ENCODE data around the gene TAPBP. TPM values are rescaled to one million over a fixed set of nuclear protein-coding genes. Genes with fewer than 3 reads are reported as not detected.

TAPBP gene
- total and polyA plus RNA-seq, 9 of the 15 experiments (the other 6 are each of a cell fraction or from before 2014, with no cell fraction given) = 5.6 to 74.0 (median 22.3) TPM

- H3K4me1 ChIP-seq (replicated peaks in 1 of 2; ENCODE audit: control insufficient read depth in 2 of 2, insufficient read depth in 2 of 2, low read length in 2 of 2) = peaks cover 56 to 68% of the 10 kb centered on the region in 2 experiments
- WGBS (ENCODE audit: insufficient coverage, low coverage, missing lambda C conversion rate) = 76% methylated on average over 3 of the region's 3 CpGs
- H2AFZ ChIP-seq (ENCODE audit: low read depth, low read length) = no peak overlapping the region
- H3K4me3 ChIP-seq = peak overlapping the region; percentile 3; the same call in 1 of the 2 replicates
- H3K9ac ChIP-seq (ENCODE audit: insufficient read depth in 1 of 2, low read depth in 2 of 2, low read length in 2 of 2) = peak overlapping the region; percentile 30 to 55; a peak in 2 of 4 replicates
- no TSS peak for BruUV-seq (replicated peaks)
- intact Hi-C loops (cut with micrococcal nuclease) (no loop called here), in situ Hi-C loops (cut with MboI) (no loop called here)
- DNase-seq (ENCODE audit: extremely low read depth in 1 of 4, low spot score in 3 of 4) (no peak), ATAC-seq (no peak), FAIRE-seq (no peak)
- CTCF ChIA-PET (ENCODE audit: low intra/inter-chr PET ratio) = no interaction called here
- H3K79me2 ChIP-seq (ENCODE audit: control insufficient read depth, insufficient read depth, low read length) = peaks cover 52% of the 10 kb centered on the region
- peak overlapping the region; percentile 89 for H3K27ac ChIP-seq (ENCODE audit: extremely low read depth, low read depth, low read length)
- no peaks in the 10 kb centered on the region for H3K27me3 ChIP-seq (ENCODE audit: control insufficient read depth in 2 of 2, insufficient read depth in 2 of 2, low read length in 2 of 2)
- peaks cover 43% of the 10 kb centered on the region for H3K36me3 ChIP-seq (ENCODE audit: control insufficient read depth, insufficient read depth, low read length)
- H3K9me1 ChIP-seq (ENCODE audit: control insufficient read depth, insufficient read depth, low read length) = peaks cover 3% of the 10 kb centered on the region
- POLR2A ChIA-PET = interaction anchor here (0.7 kb wide), 1 partner anchor 8 kb away, joined by 3 read pairs; no protein-coding TSS in a partner anchor
- H4K20me1 ChIP-seq (replicated peaks; ENCODE audit: control insufficient read depth, insufficient read depth, low read length) = 0 out of 2 replicates have a peak, but pooled peaks cover 3% of the 10 kb centered on the region
- TF ChIP-seq ZNF512 (tag; IDR thresholded peaks at IDR 0.05) = 0 out of 2 replicates have a peak, but pooled peaks have one; percentile 0
- TF ChIP-seq SUPT5H (IDR thresholded peaks at IDR 0.05) = 0 out of 2 replicates have a peak, but pooled peaks have one; percentile 18
- no peak for TF ChIP-seq ZNF384 (IDR thresholded peaks at IDR 0.05; ENCODE audit: low read depth, low read length)
- TF ChIP-seq HDGF (IDR thresholded peaks at IDR 0.05) = peak; percentile 63; the same call in 1 of the 2 replicates
- TF ChIP-seq BCLAF1 (IDR thresholded peaks at IDR 0.05; ENCODE audit: borderline replicate concordance in 1 of 2, control insufficient read depth in 1 of 2, low read depth in 2 of 2, low read length in 1 of 2) = peak in 1 of 2 experiments; percentile 35; a peak in 1 of 4 replicates
- peak overlapping the region; percentile 88 for H3K4me2 ChIP-seq (ENCODE audit: insufficient read depth, low read length)
- H3K9me3 ChIP-seq (replicated peaks; ENCODE audit: control insufficient read depth, insufficient read depth, low read depth, low read length) = no peaks in the 10 kb centered on the region
Observed at GRCh38 chr6:33319939-33320314, 6.0 kb upstream of the TAPBP start.

Data from K562 (cell line).